Measurements from ENCODE around the gene FBXO21.

- TF ChIP-seq CTCF (conservative IDR thresholded peaks at IDR 0.05; ENCODE audit: low read depth in 2 of 2), result no peak
- TF ChIP-seq REST (IDR thresholded peaks at IDR 0.05; ENCODE audit: unreplicated experiment), result no peak
- no peak for TF ChIP-seq ETS1 (IDR thresholded peaks at IDR 0.05)
- no peak for TF ChIP-seq CREB1 (CRISPR knock-in tag; IDR thresholded peaks at IDR 0.05; ENCODE audit: low read depth)
- no peak for TF ChIP-seq POLR2AphosphoS5 (IDR thresholded peaks at IDR 0.05; ENCODE audit: low read depth)
- no peak for TF ChIP-seq JUNB (IDR thresholded peaks at IDR 0.05; ENCODE audit: unreplicated experiment)
- TF ChIP-seq NANOG (IDR thresholded peaks at IDR 0.05; ENCODE audit: borderline replicate concordance), result no peak
- TF ChIP-seq EZH2 (IDR thresholded peaks at IDR 0.05; ENCODE audit: low read depth, unreplicated experiment), result no peak
- no peak for TF ChIP-seq EZH2phosphoT487 (IDR thresholded peaks at IDR 0.05; ENCODE audit: unreplicated experiment)
- no peak for TF ChIP-seq ZNF331 (CRISPR knock-in tag; IDR thresholded peaks at IDR 0.05; ENCODE audit: low read depth)
- TF ChIP-seq ZNF114 (CRISPR knock-in tag; IDR thresholded peaks at IDR 0.05), result no peak
- TF ChIP-seq STAT1 (IDR thresholded peaks at IDR 0.05; ENCODE audit: unreplicated experiment), result no peak
These were observed 62.1 kb downstream of the FBXO21 start for GRCh38 chr12:117127933-117128823.
